ENCODE data around the gene NME8. TPM values are rescaled to one million over a fixed set of nuclear protein-coding genes. Genes with fewer than 3 reads are reported as not detected.

NME8 gene
- total RNA-seq, 2 experiments from 2014 or later = not detected

DNA sequence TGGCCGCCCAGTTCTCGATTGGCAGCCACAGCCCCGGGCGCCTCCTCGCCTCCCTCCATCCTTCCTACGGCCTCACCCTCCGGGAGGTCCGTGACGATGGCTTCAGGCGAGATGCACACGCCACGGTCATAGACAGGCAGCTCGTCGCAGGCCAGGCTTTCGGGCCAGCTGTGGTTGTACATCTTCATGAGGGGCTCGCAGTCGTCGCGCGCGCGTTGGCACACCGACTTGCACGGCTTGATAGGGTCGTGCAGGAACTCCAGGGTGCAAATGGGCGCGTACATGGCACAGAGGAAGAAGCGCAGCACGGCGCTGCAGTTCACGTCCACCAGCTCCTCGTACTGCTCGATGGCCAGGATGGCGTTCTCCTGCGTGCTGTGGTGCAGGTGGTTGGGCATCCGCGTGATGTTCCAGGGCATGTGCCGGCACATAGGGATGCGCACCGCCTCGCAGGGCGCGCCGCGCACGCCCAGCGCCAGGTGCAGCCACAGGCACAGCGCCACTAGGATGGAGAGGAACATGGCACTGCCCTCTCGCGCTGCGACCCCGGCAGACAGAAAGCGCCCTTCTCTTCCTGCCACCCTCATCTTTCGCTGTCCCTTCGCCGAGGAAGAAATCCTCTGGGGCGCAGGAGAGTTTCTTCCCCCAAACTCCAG, 67.7 kb downstream of the NME8 start:
- no TSS peak for BruUV-seq (replicated peaks)
- no peaks in the 10 kb centered on the region for H3K79me2 ChIP-seq (ENCODE audit: insufficient read depth, low read depth, low read length)
- TF ChIP-seq EZH2phosphoT487 (IDR thresholded peaks at IDR 0.05; ENCODE audit: borderline replicate concordance, low read depth, low read length) = no peak
- TF ChIP-seq CTCF (conservative IDR thresholded peaks at IDR 0.05; ENCODE audit: low read length) = no peak
- no peaks in the 10 kb centered on the region for H3K9me2 ChIP-seq (ENCODE audit: insufficient read depth, low read length)
- POLR2A ChIA-PET = no interaction called here
- intact Hi-C loops (cut with micrococcal nuclease; ENCODE audit: unreplicated experiment) = no loop called here
- H3K9me3 ChIP-seq (ENCODE audit: low read length) = no peaks in the 10 kb centered on the region
- H3K4me2 ChIP-seq (ENCODE audit: low read length) = no peak overlapping the region
- no peaks in the 10 kb centered on the region for H4K20me1 ChIP-seq (ENCODE audit: insufficient read depth, low read length)
- DNase-seq (ENCODE audit: low spot score) = no peak
- H3K4me1 ChIP-seq (ENCODE audit: insufficient read depth, low read length, poor library complexity, severe bottlenecking) = no peaks in the 10 kb centered on the region
- no peak overlapping the region for H2AFZ ChIP-seq (ENCODE audit: low read length)
- H3K27ac ChIP-seq (ENCODE audit: low read depth, low read length, poor library complexity, severe bottlenecking) = no peak overlapping the region
- no peak overlapping the region for H3K4me3 ChIP-seq (ENCODE audit: low read depth, low read length, poor library complexity, severe bottlenecking)
- H3K36me3 ChIP-seq (ENCODE audit: insufficient read depth, low read length) = no peaks in the 10 kb centered on the region
- CTCF ChIA-PET (ENCODE audit: unreplicated experiment) = no interaction called here

GRCh38 chr7:37916673-37917660, 68.6 kb downstream of the NME8 start, which contains the start of gene SFRP4:
TSS of gene SFRP4 (minus strand) at chr7:37916817. CDS start at chr7:37916537, 280 bp downstream.
- peak; percentile 75 for TF ChIP-seq CTCF (conservative IDR thresholded peaks at IDR 0.05; ENCODE audit: low read length)
- no peak for TF ChIP-seq EZH2phosphoT487 (IDR thresholded peaks at IDR 0.05; ENCODE audit: borderline replicate concordance, low read depth, low read length)
- no peak within 1 kb of the TSS for H3K27ac ChIP-seq (ENCODE audit: low read depth, low read length, poor library complexity, severe bottlenecking)
- intact Hi-C loops (cut with micrococcal nuclease; ENCODE audit: unreplicated experiment) = no loop called here
- POLR2A ChIA-PET = interaction anchor here (0.6 kb wide), 1 partner anchor 291 kb away, joined by 3 read pairs; no protein-coding TSS in a partner anchor
- BruUV-seq (replicated peaks) = no TSS peak
- H3K9me2 ChIP-seq (ENCODE audit: insufficient read depth, low read length) = no peaks in the 10 kb centered on the region
- peak; percentile 23 for DNase-seq (ENCODE audit: low spot score)
- H3K4me1 ChIP-seq (ENCODE audit: insufficient read depth, low read length, poor library complexity, severe bottlenecking) = no peaks in the 10 kb centered on the region
- no peaks in the 10 kb centered on the region for H4K20me1 ChIP-seq (ENCODE audit: insufficient read depth, low read length)
- H2AFZ ChIP-seq (ENCODE audit: low read length) = no peak within 1 kb of the TSS
- CTCF ChIA-PET (ENCODE audit: unreplicated experiment) = no interaction called here
- H3K79me2 ChIP-seq (ENCODE audit: insufficient read depth, low read depth, low read length) = no peaks in the 10 kb centered on the region
- no peak within 1 kb of the TSS for H3K4me2 ChIP-seq (ENCODE audit: low read length)
- H3K9me3 ChIP-seq (ENCODE audit: low read length) = no peaks in the 10 kb centered on the region
- H3K4me3 ChIP-seq (ENCODE audit: low read depth, low read length, poor library complexity, severe bottlenecking) = no peak within 1 kb of the TSS
- H3K36me3 ChIP-seq (ENCODE audit: insufficient read depth, low read length) = no peaks in the 10 kb centered on the region
